22Rv1 (cell line): ENCODE data around the gene VPS50.

Experiments used
- H3K27ac ChIP-seq: fragments of 450-650 bp; 2 replicates; pipeline ENCODE4 v1.5.1; 2017
- CTCF ChIP-seq: fragments of 450-650 bp; IDR thresholded peaks from 2 replicates; pipeline ENCODE4 v1.5.1; 2017; ENCODE audit warnings: mild to moderate bottlenecking
- ZFX ChIP-seq: fragments of 450-650 bp; IDR thresholded peaks from 2 replicates; pipeline ENCODE4 v1.6.1; 2017; ENCODE audit warnings: antibody characterized with exemption, borderline replicate concordance

Gene VPS50

GRCh38 chr7:93238748-93239147 is 6.6 kb downstream of the VPS50 start:
- H3K27ac ChIP-seq, result no peak overlapping the region
- no peak for TF ChIP-seq ZFX
- no peak for TF ChIP-seq CTCF

GRCh38 chr7:93239824-93240223 is 7.7 kb downstream of the VPS50 start:
- TF ChIP-seq CTCF, result no peak
- no peak for TF ChIP-seq ZFX
- H3K27ac ChIP-seq, result no peak overlapping the region

GRCh38 chr7:93242106-93242505 is 9.9 kb downstream of the VPS50 start:
- no peak overlapping the region for H3K27ac ChIP-seq
- no peak for TF ChIP-seq CTCF
- no peak for TF ChIP-seq ZFX

- no peak overlapping the region for H3K27ac ChIP-seq
- TF ChIP-seq ZFX, result no peak
- peak; percentile 82 for TF ChIP-seq CTCF
Measured at GRCh38 chr7:93245525-93246432, 13.6 kb downstream of the VPS50 start.

- TF ChIP-seq CTCF, result no peak
- TF ChIP-seq ZFX, result no peak
- H3K27ac ChIP-seq, result no peak overlapping the region
Measured at GRCh38 chr7:93249491-93250148, 17.5 kb downstream of the VPS50 start.

GRCh38 chr7:93258661-93259060 is 26.5 kb downstream of the VPS50 start:
- TF ChIP-seq CTCF (no peak), ZFX (no peak)
- no peak overlapping the region for H3K27ac ChIP-seq

- TF ChIP-seq CTCF (no peak), ZFX (no peak)
- H3K27ac ChIP-seq, result no peak overlapping the region
Measured at GRCh38 chr7:93262535-93262934, 30.4 kb downstream of the VPS50 start.
